SU-DHL-6 (cell line): ENCODE data around the gene PEDS1.

ENCODE experiments used
- CTCF ChIP-seq: fragments of 200-600 bp; sonication (generic); IDR thresholded peaks from one replicate; pipeline ENCODE4 v1.5.1; 2017; ENCODE audit warnings: antibody characterized with exemption, mild to moderate bottlenecking, low read length, moderate library complexity; ENCODE audit not compliant: insufficient read depth, poor library complexity, severe bottlenecking
- EZH2phosphoT487 ChIP-seq: fragments of 200-600 bp; sonication (generic), shearing (Covaris generic); conservative IDR thresholded peaks from 2 replicates; pipeline ENCODE4 v1.6.1; 2018; ENCODE audit warnings: mild to moderate bottlenecking, antibody characterized with exemption, low read length, moderate library complexity, mixed read lengths

- TF ChIP-seq CTCF (no peak), EZH2phosphoT487 (no peak)
Measured at GRCh38 chr20:50193836-50194421, 40.4 kb upstream of the PEDS1 start.
